ENCODE measurements around the gene MYL5. TPM values are rescaled to one million over a fixed set of nuclear protein-coding genes. Genes with fewer than 3 reads are reported as not detected.

Gene MYL5
- total and polyA plus RNA-seq, 2 of the 13 experiments (the other 11 are each of a cell fraction or from before 2014, with no cell fraction given), result 6.5 to 16.0 TPM

- TF ChIP-seq, protein P1, sequence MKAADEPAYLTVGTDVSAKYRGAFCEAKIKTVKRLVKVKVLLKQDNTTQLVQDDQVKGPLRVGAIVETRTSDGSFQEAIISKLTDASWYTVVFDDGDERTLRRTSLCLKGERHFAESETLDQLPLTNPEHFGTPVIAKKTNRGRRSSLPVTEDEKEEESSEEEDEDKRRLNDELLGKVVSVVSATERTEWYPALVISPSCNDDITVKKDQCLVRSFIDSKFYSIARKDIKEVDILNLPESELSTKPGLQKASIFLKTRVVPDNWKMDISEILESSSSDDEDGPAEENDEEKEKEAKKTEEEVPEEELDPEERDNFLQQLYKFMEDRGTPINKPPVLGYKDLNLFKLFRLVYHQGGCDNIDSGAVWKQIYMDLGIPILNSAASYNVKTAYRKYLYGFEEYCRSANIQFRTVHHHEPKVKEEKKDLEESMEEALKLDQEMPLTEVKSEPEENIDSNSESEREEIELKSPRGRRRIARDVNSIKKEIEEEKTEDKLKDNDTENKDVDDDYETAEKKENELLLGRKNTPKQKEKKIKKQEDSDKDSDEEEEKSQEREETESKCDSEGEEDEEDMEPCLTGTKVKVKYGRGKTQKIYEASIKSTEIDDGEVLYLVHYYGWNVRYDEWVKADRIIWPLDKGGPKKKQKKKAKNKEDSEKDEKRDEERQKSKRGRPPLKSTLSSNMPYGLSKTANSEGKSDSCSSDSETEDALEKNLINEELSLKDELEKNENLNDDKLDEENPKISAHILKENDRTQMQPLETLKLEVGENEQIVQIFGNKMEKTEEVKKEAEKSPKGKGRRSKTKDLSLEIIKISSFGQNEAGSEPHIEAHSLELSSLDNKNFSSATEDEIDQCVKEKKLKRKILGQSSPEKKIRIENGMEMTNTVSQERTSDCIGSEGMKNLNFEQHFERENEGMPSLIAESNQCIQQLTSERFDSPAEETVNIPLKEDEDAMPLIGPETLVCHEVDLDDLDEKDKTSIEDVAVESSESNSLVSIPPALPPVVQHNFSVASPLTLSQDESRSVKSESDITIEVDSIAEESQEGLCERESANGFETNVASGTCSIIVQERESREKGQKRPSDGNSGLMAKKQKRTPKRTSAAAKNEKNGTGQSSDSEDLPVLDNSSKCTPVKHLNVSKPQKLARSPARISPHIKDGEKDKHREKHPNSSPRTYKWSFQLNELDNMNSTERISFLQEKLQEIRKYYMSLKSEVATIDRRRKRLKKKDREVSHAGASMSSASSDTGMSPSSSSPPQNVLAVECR (CRISPR knock-in tag; IDR thresholded peaks at IDR 0.05; ENCODE audit: borderline replicate concordance), result peak; percentile 19; the same call in 1 of the 2 replicates
- TF ChIP-seq TERF1 (CRISPR knock-in tag; IDR thresholded peaks at IDR 0.05) (peak; percentile 80; the same call in 1 of the 2 replicates), EZH2 (conservative IDR thresholded peaks at IDR 0.05; ENCODE audit: low read depth, low read length) (no peak), TSC22D2 (CRISPR knock-in tag; IDR thresholded peaks at IDR 0.05; ENCODE audit: borderline replicate concordance) (0 out of 2 replicates have a peak, but pooled peaks have one; percentile 32), FOXA3 (CRISPR knock-in tag; IDR thresholded peaks at IDR 0.05) (peak; percentile 60), ERF (CRISPR knock-in tag; IDR thresholded peaks at IDR 0.05) (peak; percentile 66; the same call in 1 of the 2 replicates), ZBTB7B (CRISPR knock-in tag; IDR thresholded peaks at IDR 0.05) (0 out of 2 replicates have a peak, but pooled peaks have one; percentile 88), POLR2A (IDR thresholded peaks at IDR 0.05; ENCODE audit: insufficient read depth in 1 of 2, low read depth in 2 of 2, low read length in 2 of 2) (peak in 1 of 2 experiments; percentile 17; a peak in 1 of 4 replicates), FOSL2 (CRISPR knock-in tag; IDR thresholded peaks at IDR 0.05) (peak; percentile 54), BORCS8-MEF2B (CRISPR knock-in tag; IDR thresholded peaks at IDR 0.05) (0 out of 2 replicates have a peak, but pooled peaks have one; percentile 11), NPAS2 (CRISPR knock-in tag; IDR thresholded peaks at IDR 0.05; ENCODE audit: borderline replicate concordance) (no peak), DNMT3B (CRISPR knock-in tag; conservative IDR thresholded peaks at IDR 0.05) (0 out of 2 replicates have a peak, but pooled peaks have one; percentile 53), ATAD3A (CRISPR knock-in tag; IDR thresholded peaks at IDR 0.05) (peak; percentile 30; the same call in 1 of the 2 replicates), HNRNPK (IDR thresholded peaks at IDR 0.05; ENCODE audit: low read depth, low read length, poor library complexity, severe bottlenecking) (no peak), HIVEP1 (CRISPR knock-in tag; IDR thresholded peaks at IDR 0.05) (no peak)
- TF ChIP-seq, protein P2, sequence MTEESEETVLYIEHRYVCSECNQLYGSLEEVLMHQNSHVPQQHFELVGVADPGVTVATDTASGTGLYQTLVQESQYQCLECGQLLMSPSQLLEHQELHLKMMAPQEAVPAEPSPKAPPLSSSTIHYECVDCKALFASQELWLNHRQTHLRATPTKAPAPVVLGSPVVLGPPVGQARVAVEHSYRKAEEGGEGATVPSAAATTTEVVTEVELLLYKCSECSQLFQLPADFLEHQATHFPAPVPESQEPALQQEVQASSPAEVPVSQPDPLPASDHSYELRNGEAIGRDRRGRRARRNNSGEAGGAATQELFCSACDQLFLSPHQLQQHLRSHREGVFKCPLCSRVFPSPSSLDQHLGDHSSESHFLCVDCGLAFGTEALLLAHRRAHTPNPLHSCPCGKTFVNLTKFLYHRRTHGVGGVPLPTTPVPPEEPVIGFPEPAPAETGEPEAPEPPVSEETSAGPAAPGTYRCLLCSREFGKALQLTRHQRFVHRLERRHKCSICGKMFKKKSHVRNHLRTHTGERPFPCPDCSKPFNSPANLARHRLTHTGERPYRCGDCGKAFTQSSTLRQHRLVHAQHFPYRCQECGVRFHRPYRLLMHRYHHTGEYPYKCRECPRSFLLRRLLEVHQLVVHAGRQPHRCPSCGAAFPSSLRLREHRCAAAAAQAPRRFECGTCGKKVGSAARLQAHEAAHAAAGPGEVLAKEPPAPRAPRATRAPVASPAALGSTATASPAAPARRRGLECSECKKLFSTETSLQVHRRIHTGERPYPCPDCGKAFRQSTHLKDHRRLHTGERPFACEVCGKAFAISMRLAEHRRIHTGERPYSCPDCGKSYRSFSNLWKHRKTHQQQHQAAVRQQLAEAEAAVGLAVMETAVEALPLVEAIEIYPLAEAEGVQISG (CRISPR knock-in tag; IDR thresholded peaks at IDR 0.05), result peak; percentile 50
- TF ChIP-seq, protein P3, sequence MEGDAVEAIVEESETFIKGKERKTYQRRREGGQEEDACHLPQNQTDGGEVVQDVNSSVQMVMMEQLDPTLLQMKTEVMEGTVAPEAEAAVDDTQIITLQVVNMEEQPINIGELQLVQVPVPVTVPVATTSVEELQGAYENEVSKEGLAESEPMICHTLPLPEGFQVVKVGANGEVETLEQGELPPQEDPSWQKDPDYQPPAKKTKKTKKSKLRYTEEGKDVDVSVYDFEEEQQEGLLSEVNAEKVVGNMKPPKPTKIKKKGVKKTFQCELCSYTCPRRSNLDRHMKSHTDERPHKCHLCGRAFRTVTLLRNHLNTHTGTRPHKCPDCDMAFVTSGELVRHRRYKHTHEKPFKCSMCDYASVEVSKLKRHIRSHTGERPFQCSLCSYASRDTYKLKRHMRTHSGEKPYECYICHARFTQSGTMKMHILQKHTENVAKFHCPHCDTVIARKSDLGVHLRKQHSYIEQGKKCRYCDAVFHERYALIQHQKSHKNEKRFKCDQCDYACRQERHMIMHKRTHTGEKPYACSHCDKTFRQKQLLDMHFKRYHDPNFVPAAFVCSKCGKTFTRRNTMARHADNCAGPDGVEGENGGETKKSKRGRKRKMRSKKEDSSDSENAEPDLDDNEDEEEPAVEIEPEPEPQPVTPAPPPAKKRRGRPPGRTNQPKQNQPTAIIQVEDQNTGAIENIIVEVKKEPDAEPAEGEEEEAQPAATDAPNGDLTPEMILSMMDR (CRISPR knock-in tag; IDR thresholded peaks at IDR 0.05), result peak; percentile 99
Observed at GRCh38 chr4:683982-684622, 9.8 kb downstream of the MYL5 start (continued).
